GM12878 (cell line): Measurements from ENCODE around the gene KLHL15. TPM values are rescaled to one million over a fixed set of nuclear protein-coding genes. Genes with fewer than 3 reads are reported as not detected.

Experiments
- CHD4 ChIP-seq: fragments of 200-600 bp; sonication (generic); IDR thresholded peaks from 2 replicates; pipeline ENCODE4 v1.6.1; 2016; ENCODE audit warnings: mild to moderate bottlenecking
- CREB1 ChIP-seq: IDR thresholded peaks from 2 replicates; pipeline ENCODE4 v1.6.1; 2012; ENCODE audit warnings: low read depth, mild to moderate bottlenecking, inconsistent platforms
- CREM ChIP-seq: IDR thresholded peaks from 2 replicates; pipeline ENCODE4 v1.6.1; 2014; ENCODE audit warnings: antibody characterized with exemption, low read depth
- EGR1 ChIP-seq, 2 experiments: IDR thresholded peaks; 1 replicate in 1 of 2; 2 replicates in 1 of 2; pipeline ENCODE4 v1.6.1; 2011 to 2012; ENCODE audit warnings: low read depth in 2 of 2, low read length in 2 of 2, borderline replicate concordance in 1 of 2, mild to moderate bottlenecking in 1 of 2, moderate library complexity in 1 of 2
- EZH2 ChIP-seq: IDR thresholded peaks from 2 replicates; pipeline ENCODE4 v1.6.1; 2012; ENCODE audit warnings: low read depth, mild to moderate bottlenecking, control low read depth, inconsistent platforms, low read length, borderline replicate concordance; ENCODE audit not compliant: control insufficient read depth
- FOXK2 ChIP-seq: fragments of 450-650 bp; IDR thresholded peaks from 2 replicates; pipeline ENCODE4 v1.6.1; 2017; ENCODE audit warnings: mild to moderate bottlenecking, moderate library complexity
- FOXM1 ChIP-seq: IDR thresholded peaks from 2 replicates; pipeline ENCODE4 v1.6.1; 2012; ENCODE audit warnings: low read depth, mild to moderate bottlenecking, inconsistent platforms, low read length, moderate library complexity
- NFXL1 ChIP-seq: fragments of 450-650 bp; IDR thresholded peaks from 2 replicates; pipeline ENCODE4 v1.6.1; 2017; ENCODE audit warnings: antibody characterized with exemption, mild to moderate bottlenecking, borderline replicate concordance
- NFYA ChIP-seq: IDR thresholded peaks from 2 replicates; pipeline ENCODE4 v1.6.1; 2011; ENCODE audit warnings: low read depth, mild to moderate bottlenecking, low read length, improper control_type of control experiment, borderline replicate concordance
- PML ChIP-seq: IDR thresholded peaks from 2 replicates; pipeline ENCODE4 v1.6.1; 2012; ENCODE audit warnings: low read length, inconsistent platforms
- POLR2AphosphoS2 ChIP-seq: IDR thresholded peaks from 2 replicates; pipeline ENCODE4 v1.6.1; 2011; ENCODE audit warnings: low read depth, mild to moderate bottlenecking, low read length, improper control_type of control experiment, moderate library complexity
- RCOR1 ChIP-seq: conservative IDR thresholded peaks from 2 replicates; pipeline ENCODE4 v1.6.1; 2012; ENCODE audit warnings: low read depth, low read length, improper control_type of control experiment
- SKIL ChIP-seq: fragments of 450-650 bp; IDR thresholded peaks from 2 replicates; pipeline ENCODE4 v1.6.1; 2017; ENCODE audit warnings: mild to moderate bottlenecking, low read depth, inconsistent platforms; ENCODE audit not compliant: poor library complexity, severe bottlenecking
- SREBF1 ChIP-seq: IDR thresholded peaks from 2 replicates; pipeline ENCODE4 v1.6.1; 2012; ENCODE audit warnings: mild to moderate bottlenecking, low read length
- ZBTB11 ChIP-seq: fragments of 450-650 bp; formaldehyde crosslinking; IDR thresholded peaks from 2 replicates; pipeline ENCODE4 v1.5.0; 2022; ENCODE audit warnings: mild to moderate bottlenecking, missing genetic modification characterization
- ZSCAN29 ChIP-seq: fragments of 450-650 bp; IDR thresholded peaks from 2 replicates; pipeline ENCODE4 v1.6.1; 2017; ENCODE audit warnings: mild to moderate bottlenecking, moderate library complexity
- polyA plus RNA-seq, 11 experiments: library from polyadenylated mRNA; depleted of rRNA in 4 of 11; unstranded in 6 of 11; stranded (reverse) in 5 of 11; fragments of >200 nt; fragmentation: Nextera tagmentation in 4 of 11; fragmentation: Illumina TruSeq in 1 of 11; extraction: Ambion mirVana in 4 of 11; extraction: Trizol in 1 of 11; gene quantifications; 1 replicate in 1 of 11; 2 replicates in 10 of 11; pipeline versions ENCODE4 v1.2.1 to v1.2.3, GENCODE V29; 2011 to 2016; ENCODE audit warnings: inconsistent platforms in 2 of 11, missing spikeins in 2 of 11, low read depth in 1 of 11
- total RNA-seq, 4 experiments: library from RNA; depleted of rRNA in 3 of 4; stranded (reverse); fragments of >200 nt in 3 of 4; fragmentation: Illumina TruSeq in 1 of 4; extraction: Trizol in 1 of 4; gene quantifications; 2 replicates each; pipeline versions ENCODE4 v1.2.1 to v1.2.3, GENCODE V29; 2013 to 2021
- TF ChIP-seq, protein P1 (sequence below), 3 experiments: IDR thresholded peaks in 2 of 3; conservative IDR thresholded peaks in 1 of 3; 2 replicates each; pipeline ENCODE4 v1.5.1; 2011; ENCODE audit warnings: low read depth in 3 of 3, low read length in 3 of 3, mild to moderate bottlenecking in 3 of 3, control low read depth in 2 of 3, moderate library complexity in 2 of 3, inconsistent platforms in 1 of 3, mixed read lengths in 1 of 3; ENCODE audit not compliant: control insufficient read depth in 2 of 3, insufficient read depth in 1 of 3; ENCODE audit errors: extremely low read depth in 1 of 3
- TF ChIP-seq, protein P2 (sequence below): fragments of 450-650 bp; IDR thresholded peaks from 2 replicates; pipeline ENCODE4 v1.6.1; 2014; ENCODE audit warnings: mild to moderate bottlenecking
- TF ChIP-seq, protein P3 (sequence below): IDR thresholded peaks from 2 replicates; pipeline ENCODE4 v1.6.1; 2012; ENCODE audit warnings: low read depth, low read length, improper control_type of control experiment

The KLHL15 gene
- total and polyA plus RNA-seq, 10 of the 15 experiments (the other 5 are each of a cell fraction or from before 2014, with no cell fraction given), result 1.4 to 7.0 (median 3.7) TPM

- TF ChIP-seq EGR1 (IDR thresholded peaks at IDR 0.05; ENCODE audit: borderline replicate concordance in 1 of 2, low read depth in 2 of 2, low read length in 2 of 2) (peak in 1 of 2 experiments; percentile 77; a peak in 2 of 3 replicates), NFYA (no peak), RCOR1 (no peak), POLR2AphosphoS2 (peak; percentile 90), FOXM1 (no peak), SREBF1 (no peak), FOXK2 (no peak), NFXL1 (no peak), EZH2 (no peak), CREB1 (peak; percentile 64), SKIL (no peak), ZSCAN29 (no peak), CREM (peak; percentile 42; the same call in 1 of the 2 replicates), CHD4 (no peak), PML (peak; percentile 71), ZBTB11 (CRISPR knock-in tag) (no peak)
- TF ChIP-seq, protein P1, sequence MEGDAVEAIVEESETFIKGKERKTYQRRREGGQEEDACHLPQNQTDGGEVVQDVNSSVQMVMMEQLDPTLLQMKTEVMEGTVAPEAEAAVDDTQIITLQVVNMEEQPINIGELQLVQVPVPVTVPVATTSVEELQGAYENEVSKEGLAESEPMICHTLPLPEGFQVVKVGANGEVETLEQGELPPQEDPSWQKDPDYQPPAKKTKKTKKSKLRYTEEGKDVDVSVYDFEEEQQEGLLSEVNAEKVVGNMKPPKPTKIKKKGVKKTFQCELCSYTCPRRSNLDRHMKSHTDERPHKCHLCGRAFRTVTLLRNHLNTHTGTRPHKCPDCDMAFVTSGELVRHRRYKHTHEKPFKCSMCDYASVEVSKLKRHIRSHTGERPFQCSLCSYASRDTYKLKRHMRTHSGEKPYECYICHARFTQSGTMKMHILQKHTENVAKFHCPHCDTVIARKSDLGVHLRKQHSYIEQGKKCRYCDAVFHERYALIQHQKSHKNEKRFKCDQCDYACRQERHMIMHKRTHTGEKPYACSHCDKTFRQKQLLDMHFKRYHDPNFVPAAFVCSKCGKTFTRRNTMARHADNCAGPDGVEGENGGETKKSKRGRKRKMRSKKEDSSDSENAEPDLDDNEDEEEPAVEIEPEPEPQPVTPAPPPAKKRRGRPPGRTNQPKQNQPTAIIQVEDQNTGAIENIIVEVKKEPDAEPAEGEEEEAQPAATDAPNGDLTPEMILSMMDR (IDR thresholded peaks at IDR 0.05 in 2 of 3, conservative IDR thresholded peaks at IDR 0.05 in 1 of 3; ENCODE audit: control insufficient read depth in 2 of 3, extremely low read depth in 1 of 3, insufficient read depth in 1 of 3, low read depth in 3 of 3, low read length in 3 of 3), result peak in 2 of 3 experiments; percentile 5 to 27; a peak in 1 of 6 replicates
- TF ChIP-seq, protein P2, sequence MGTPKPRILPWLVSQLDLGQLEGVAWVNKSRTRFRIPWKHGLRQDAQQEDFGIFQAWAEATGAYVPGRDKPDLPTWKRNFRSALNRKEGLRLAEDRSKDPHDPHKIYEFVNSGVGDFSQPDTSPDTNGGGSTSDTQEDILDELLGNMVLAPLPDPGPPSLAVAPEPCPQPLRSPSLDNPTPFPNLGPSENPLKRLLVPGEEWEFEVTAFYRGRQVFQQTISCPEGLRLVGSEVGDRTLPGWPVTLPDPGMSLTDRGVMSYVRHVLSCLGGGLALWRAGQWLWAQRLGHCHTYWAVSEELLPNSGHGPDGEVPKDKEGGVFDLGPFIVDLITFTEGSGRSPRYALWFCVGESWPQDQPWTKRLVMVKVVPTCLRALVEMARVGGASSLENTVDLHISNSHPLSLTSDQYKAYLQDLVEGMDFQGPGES, result no peak
- TF ChIP-seq, protein P3, sequence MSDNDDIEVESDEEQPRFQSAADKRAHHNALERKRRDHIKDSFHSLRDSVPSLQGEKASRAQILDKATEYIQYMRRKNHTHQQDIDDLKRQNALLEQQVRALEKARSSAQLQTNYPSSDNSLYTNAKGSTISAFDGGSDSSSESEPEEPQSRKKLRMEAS, result no peak
Measured at GRCh38 chrX:24024819-24025740, 1.9 kb downstream of the KLHL15 start (continued).
